Heart left ventricle (tissue), 13 donors: ENCODE measurements around the gene ANAPC5.

ENCODE experiments used
- CTCF ChIP-seq, 12 donors: fragments of 200-600 bp; sonication (generic) in 4 of 12; IDR thresholded peaks; one replicate each; pipeline versions ENCODE4 v1.5.0 to v1.8.0; 2018 to 2022; ENCODE audit warnings: antibody characterized with exemption in 12 of 12, mild to moderate bottlenecking in 5 of 12
- POLR2A ChIP-seq, 2 donors: fragments of 450-650 bp; IDR thresholded peaks; one replicate each; pipeline ENCODE4 v1.6.1; 2017; ENCODE audit warnings: antibody characterized with exemption in 2 of 2, mild to moderate bottlenecking in 2 of 2, moderate library complexity in 2 of 2
- donor health status: ischemic (EF 13 %, LVEDD 7.1; RV severe dilation, severe dysfunction).
- donor health status: DM: no; HTN: yes; CAD: no.
- donor health status: DM: no; HTN: no; CAD: no.
- donor health status: ischemic (EF 25% LVEDD 6.9; RV normal size, moderate dysfunction).
- donor health status: ischemic (EF 25% LVEDD 5.7; RV mildly dilated, moderate dysfunction).
- donor health status: ischemic (EF 35%, LVEDD 5.7; RV mildly dilated, moderate dysfunction).
- donor health status: nonischemic (EF 11% LVEDD 7.7; RV severe dilation, severe dysfunction).
- donor health status: DM: yes; HTN: yes; CAD: no.
- donor health status: PGD.
- donor health status: ischemic (EF 29% LVEDD 5.4; RV normal size, mild dysfunction).
- donor health status: nonischemic (EF 23%, LVEDD 6.1; RV moderate dilation, normal function).

DNA sequence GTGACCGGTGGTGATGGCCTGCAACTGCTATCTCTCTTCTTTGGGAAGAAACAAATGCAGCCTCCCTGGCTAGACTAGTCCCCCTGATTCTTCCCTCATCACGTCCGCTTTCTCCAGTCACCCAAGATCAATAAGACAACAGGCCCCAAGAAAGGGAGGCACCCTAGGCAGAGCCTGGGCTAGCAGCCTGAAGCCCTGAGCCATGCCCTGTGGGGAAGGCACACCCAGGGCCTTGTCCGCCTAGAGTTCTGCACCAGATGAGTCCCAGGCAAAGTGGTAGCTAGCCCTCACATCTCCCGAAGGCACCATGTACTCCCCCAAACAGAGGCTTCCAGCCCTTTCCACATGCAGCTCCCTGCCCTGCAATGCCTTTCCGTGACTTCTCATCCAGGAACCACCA is 90.8 kb downstream of the ANAPC5 start:
- no peak for TF ChIP-seq CTCF (IDR thresholded peaks at IDR 0.05)
- TF ChIP-seq POLR2A (IDR thresholded peaks at IDR 0.05), result no peak
